SU-DHL-6 (cell line): ENCODE measurements around the gene PHYHD1.

Experiments
- H2AFZ ChIP-seq: fragments of 200-600 bp; sonication (generic); 2 replicates; pipeline ENCODE4 v1.6.1; 2014; ENCODE audit warnings: low read depth, mild to moderate bottlenecking, moderate library complexity, mixed read lengths, antibody characterized with exemption, low read length; ENCODE audit not compliant: severe bottlenecking
- H3F3A ChIP-seq: fragments of 200-600 bp; shearing (Covaris generic); 2 replicates; pipeline ENCODE4 v1.6.0; 2016; ENCODE audit warnings: antibody characterized with exemption, mild to moderate bottlenecking; ENCODE audit not compliant: insufficient read depth
- H3K27ac ChIP-seq: fragments of 200-600 bp; sonication (generic); 2 replicates; pipeline ENCODE4 v1.5.1; 2016; ENCODE audit warnings: low read depth, mild to moderate bottlenecking, low read length, moderate library complexity, mixed read lengths
- H3K27me3 ChIP-seq: fragments of 200-600 bp; sonication (generic), shearing (Covaris generic); 2 replicates; pipeline ENCODE4 v1.6.0; 2014; ENCODE audit warnings: mild to moderate bottlenecking, low read length
- H3K36me3 ChIP-seq: fragments of 200-600 bp; sonication (generic); 2 replicates; pipeline ENCODE4 v1.6.1; 2014; ENCODE audit warnings: mild to moderate bottlenecking, low read length, mixed read lengths
- H3K4me2 ChIP-seq: fragments of 300-600, 200-600 bp; shearing (Covaris generic), sonication (generic); 2 replicates; pipeline ENCODE4 v1.6.0; 2014; ENCODE audit warnings: low read length, low read depth, mild to moderate bottlenecking; ENCODE audit not compliant: poor library complexity, severe bottlenecking
- H3K4me3 ChIP-seq: fragments of 200-600 bp; sonication (generic); 2 replicates; pipeline ENCODE4 v1.5.1; 2014; ENCODE audit warnings: antibody characterized with exemption, low read length, mild to moderate bottlenecking, mixed read lengths; ENCODE audit not compliant: insufficient read depth, poor library complexity, severe bottlenecking
- H3K79me2 ChIP-seq: fragments of 200-600 bp; sonication (generic); 2 replicates; pipeline ENCODE4 v1.6.1; 2014; ENCODE audit warnings: mild to moderate bottlenecking, low read length, moderate library complexity; ENCODE audit not compliant: insufficient read depth
- H3K9ac ChIP-seq: fragments of 200-600 bp; sonication (generic); 2 replicates; pipeline ENCODE4 v1.7.0; 2014; ENCODE audit warnings: mild to moderate bottlenecking, low read length
- H3K9me2 ChIP-seq: fragments of 200-600 bp; sonication (generic); replicated peaks from 2 replicates; pipeline ENCODE4 v1.6.1; 2014; ENCODE audit warnings: low read length; ENCODE audit not compliant: insufficient read depth
- H3K9me3 ChIP-seq: fragments of 200-600 bp; sonication (generic); 2 replicates; pipeline ENCODE4 v1.6.1; 2014; ENCODE audit warnings: low read length, mixed read lengths; ENCODE audit not compliant: insufficient read depth
- H4K20me1 ChIP-seq: fragments of 200-600 bp; sonication (generic); 2 replicates; pipeline ENCODE4 v1.6.1; 2014; ENCODE audit warnings: low read depth, mild to moderate bottlenecking, antibody characterized with exemption, low read length, moderate library complexity, mixed read lengths
- EZH2phosphoT487 ChIP-seq: fragments of 200-600 bp; sonication (generic), shearing (Covaris generic); conservative IDR thresholded peaks from 2 replicates; pipeline ENCODE4 v1.6.1; 2018; ENCODE audit warnings: mild to moderate bottlenecking, antibody characterized with exemption, low read length, moderate library complexity, mixed read lengths
- TF ChIP-seq, protein P1 (sequence below): fragments of 200-600 bp; sonication (generic); IDR thresholded peaks from one replicate; pipeline ENCODE4 v1.5.1; 2017; ENCODE audit warnings: antibody characterized with exemption, mild to moderate bottlenecking, low read length, moderate library complexity; ENCODE audit not compliant: insufficient read depth, poor library complexity, severe bottlenecking

Gene PHYHD1

DNA sequence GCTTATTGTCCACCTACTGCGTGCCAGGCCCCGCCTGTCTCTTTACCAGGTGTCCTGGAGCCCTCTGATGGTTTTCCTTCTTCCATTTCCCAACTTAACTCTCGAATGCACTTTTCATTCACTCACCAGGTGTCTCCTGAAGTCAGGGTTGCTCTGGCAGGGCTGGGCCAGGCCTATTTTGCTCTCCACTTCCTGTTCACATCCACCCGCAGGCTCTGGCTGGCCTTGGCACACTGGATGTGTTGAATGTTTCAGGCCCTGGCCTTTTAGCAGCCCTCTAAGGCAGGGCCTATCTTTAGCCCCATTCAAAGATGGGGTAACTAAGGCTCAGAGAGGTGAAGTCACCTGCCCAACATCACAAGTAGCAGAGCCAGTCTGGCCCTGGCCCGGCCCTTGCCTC, 22.4 kb upstream of the PHYHD1 start:
- no peaks in the 10 kb centered on the region for H4K20me1 ChIP-seq
- H3K4me3 ChIP-seq: no peak overlapping the region
- no peak overlapping the region for H3K27ac ChIP-seq
- TF ChIP-seq, protein P1, sequence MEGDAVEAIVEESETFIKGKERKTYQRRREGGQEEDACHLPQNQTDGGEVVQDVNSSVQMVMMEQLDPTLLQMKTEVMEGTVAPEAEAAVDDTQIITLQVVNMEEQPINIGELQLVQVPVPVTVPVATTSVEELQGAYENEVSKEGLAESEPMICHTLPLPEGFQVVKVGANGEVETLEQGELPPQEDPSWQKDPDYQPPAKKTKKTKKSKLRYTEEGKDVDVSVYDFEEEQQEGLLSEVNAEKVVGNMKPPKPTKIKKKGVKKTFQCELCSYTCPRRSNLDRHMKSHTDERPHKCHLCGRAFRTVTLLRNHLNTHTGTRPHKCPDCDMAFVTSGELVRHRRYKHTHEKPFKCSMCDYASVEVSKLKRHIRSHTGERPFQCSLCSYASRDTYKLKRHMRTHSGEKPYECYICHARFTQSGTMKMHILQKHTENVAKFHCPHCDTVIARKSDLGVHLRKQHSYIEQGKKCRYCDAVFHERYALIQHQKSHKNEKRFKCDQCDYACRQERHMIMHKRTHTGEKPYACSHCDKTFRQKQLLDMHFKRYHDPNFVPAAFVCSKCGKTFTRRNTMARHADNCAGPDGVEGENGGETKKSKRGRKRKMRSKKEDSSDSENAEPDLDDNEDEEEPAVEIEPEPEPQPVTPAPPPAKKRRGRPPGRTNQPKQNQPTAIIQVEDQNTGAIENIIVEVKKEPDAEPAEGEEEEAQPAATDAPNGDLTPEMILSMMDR: no peak
- TF ChIP-seq EZH2phosphoT487: no peak
- no peak overlapping the region for H2AFZ ChIP-seq
- H3K79me2 ChIP-seq: peaks cover 8% of the 10 kb centered on the region; the same call in 1 of the 2 replicates
- no peaks in the 10 kb centered on the region for H3F3A ChIP-seq
- H3K4me2 ChIP-seq: no peak overlapping the region
- no peaks in the 10 kb centered on the region for H3K36me3 ChIP-seq
- H3K9ac ChIP-seq: no peak overlapping the region
- H3K27me3 ChIP-seq: no peaks in the 10 kb centered on the region
- no peaks in the 10 kb centered on the region for H3K9me3 ChIP-seq
- H3K9me2 ChIP-seq: no peaks in the 10 kb centered on the region

DNA sequence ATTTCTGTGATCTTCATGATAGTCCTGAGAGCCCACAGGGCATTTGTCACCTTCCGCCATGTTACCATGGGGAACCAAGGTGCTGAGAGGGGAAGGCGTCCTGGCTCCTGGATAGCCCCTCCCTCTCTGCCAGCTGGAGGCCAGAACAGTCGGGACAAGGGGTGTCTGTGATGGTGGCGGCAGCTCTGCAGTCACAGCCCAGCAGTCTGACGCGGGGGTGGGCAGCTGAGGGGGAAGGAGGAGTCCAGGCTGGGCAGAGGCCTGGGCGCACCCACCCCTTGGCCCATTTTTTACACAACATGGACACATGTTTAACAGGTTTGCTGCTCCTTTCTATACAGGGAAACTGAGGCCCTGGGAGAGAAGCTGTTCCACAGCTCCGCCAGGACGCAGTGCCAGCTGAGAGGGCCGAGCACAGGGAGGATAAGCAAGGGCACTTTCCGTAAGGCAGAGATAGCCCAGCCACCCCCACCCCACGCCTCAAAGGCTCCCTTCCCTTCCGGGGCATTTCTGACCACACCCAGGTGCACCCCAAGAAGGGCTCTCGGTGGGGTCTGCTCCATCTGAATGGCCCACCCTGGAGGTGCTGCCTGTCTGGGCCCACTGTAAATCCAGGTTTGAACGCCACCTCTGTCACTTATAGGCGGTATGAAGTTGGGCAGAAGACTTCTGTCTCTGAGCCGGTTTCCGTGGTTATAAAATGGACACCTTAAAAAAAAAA, 21.8 kb upstream of the PHYHD1 start:
- Histone ChIP-seq H3K9me3 (no peaks in the 10 kb centered on the region), H3K4me2 (no peak overlapping the region), H3K9me2 (no peaks in the 10 kb centered on the region), H3K27ac (no peak overlapping the region), H3K4me3 (no peak overlapping the region), H3K36me3 (no peaks in the 10 kb centered on the region), H3F3A (no peaks in the 10 kb centered on the region), H2AFZ (no peak overlapping the region), H4K20me1 (no peaks in the 10 kb centered on the region), H3K79me2 (peaks cover 12% of the 10 kb centered on the region; the same call in 1 of the 2 replicates), H3K27me3 (no peaks in the 10 kb centered on the region), H3K9ac (no peak overlapping the region)
- TF ChIP-seq EZH2phosphoT487: no peak
- TF ChIP-seq, protein P1: no peak

DNA sequence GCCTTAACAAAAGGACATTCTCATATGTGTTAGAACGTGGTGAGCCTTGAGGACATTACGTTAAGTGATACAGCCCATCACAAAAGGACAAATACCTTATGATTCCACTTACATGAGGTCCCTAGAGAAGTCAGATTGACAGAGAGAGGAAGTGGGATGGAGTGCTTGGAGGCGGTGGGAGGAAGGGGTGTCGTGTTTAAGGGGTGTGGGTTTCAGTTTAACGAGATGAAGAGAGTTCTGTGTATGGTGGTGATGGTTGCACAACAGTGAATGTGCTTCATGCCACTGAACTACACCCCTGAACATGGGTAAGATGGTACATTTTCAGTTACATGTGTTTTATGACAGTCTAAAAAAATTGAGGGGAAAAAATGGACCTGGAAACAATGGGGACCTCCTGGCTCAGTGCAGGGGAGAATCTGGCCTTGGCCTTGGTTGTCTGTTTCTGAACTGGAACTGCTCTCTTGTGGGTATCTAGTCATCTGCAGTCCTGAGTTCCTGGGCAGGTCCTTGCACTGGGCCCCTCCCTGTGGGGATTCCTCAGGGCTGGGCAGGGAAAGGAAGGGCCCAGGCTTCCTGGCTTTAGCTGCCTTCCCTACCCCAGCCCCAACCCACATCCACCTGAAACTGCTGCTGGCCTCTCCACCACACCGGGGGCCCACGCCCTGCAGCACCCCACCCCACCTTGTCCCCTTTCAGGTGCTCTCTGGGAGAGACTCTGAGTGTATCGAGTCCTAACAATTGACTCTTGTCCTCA, 21.0 kb upstream of the PHYHD1 start:
- no peaks in the 10 kb centered on the region for H3K36me3 ChIP-seq
- no peak overlapping the region for H3K4me2 ChIP-seq
- H3K79me2 ChIP-seq: peaks cover 13% of the 10 kb centered on the region; the same call in 1 of the 2 replicates
- no peaks in the 10 kb centered on the region for H3K9me2 ChIP-seq
- H3K9me3 ChIP-seq: no peaks in the 10 kb centered on the region
- no peaks in the 10 kb centered on the region for H3K27me3 ChIP-seq
- H3F3A ChIP-seq: no peaks in the 10 kb centered on the region
- H3K4me3 ChIP-seq: no peak overlapping the region
- no peak for TF ChIP-seq EZH2phosphoT487
- TF ChIP-seq, protein P1: no peak
- H4K20me1 ChIP-seq: no peaks in the 10 kb centered on the region
- H3K27ac ChIP-seq: no peak overlapping the region
- no peak overlapping the region for H2AFZ ChIP-seq
- H3K9ac ChIP-seq: no peak overlapping the region
